Astrocyte (in vitro differentiated cells and primary cell): Measurements from ENCODE around the gene AIF1. TPM values are rescaled to one million over a fixed set of nuclear protein-coding genes. Genes with fewer than 3 reads are reported as not detected.

ENCODE experiments used
- DNase-seq: peaks from one replicate; pipeline ENCODE4 v3.0.0-alpha.2; 2010; ENCODE audit warnings: low read depth
- FAIRE-seq: peaks from 2 replicates; lab custom pipeline; 2011; peaks lifted over from hg19 to GRCh38; lab: Jason Lieb, UNC
- H2AFZ ChIP-seq: 2 replicates; pipeline ENCODE4 v1.6.0; 2012; ENCODE audit warnings: low read depth, low read length, inconsistent platforms
- H3K27ac ChIP-seq: 2 replicates; pipeline ENCODE4 v1.5.1; 2011; ENCODE audit warnings: low read depth, low read length, inconsistent platforms
- H3K27me3 ChIP-seq: 2 replicates; pipeline ENCODE4 v1.6.0; 2011; ENCODE audit warnings: low read length, inconsistent platforms; ENCODE audit not compliant: insufficient read depth
- H3K36me3 ChIP-seq: 2 replicates; pipeline ENCODE4 v1.5.1; 2011; ENCODE audit warnings: low read length, inconsistent platforms; ENCODE audit not compliant: insufficient read depth
- H3K4me1 ChIP-seq: 2 replicates; pipeline ENCODE4 v1.5.1; 2011; ENCODE audit warnings: low read length, inconsistent platforms; ENCODE audit not compliant: insufficient read depth
- H3K4me2 ChIP-seq: 2 replicates; pipeline ENCODE4 v1.6.0; 2012; ENCODE audit warnings: low read length, inconsistent platforms
- H3K4me3 ChIP-seq: 2 replicates; pipeline ENCODE4 v1.5.1; 2011; ENCODE audit warnings: low read depth, mild to moderate bottlenecking, low read length, inconsistent platforms; ENCODE audit not compliant: insufficient read depth
- H3K79me2 ChIP-seq: 2 replicates; pipeline ENCODE4 v1.6.0; 2012; ENCODE audit warnings: mild to moderate bottlenecking, low read length, inconsistent platforms; ENCODE audit not compliant: insufficient read depth
- H3K9ac ChIP-seq: 2 replicates; pipeline ENCODE4 v1.6.0; 2012; ENCODE audit warnings: mild to moderate bottlenecking, low read length, inconsistent platforms
- H3K9me3 ChIP-seq: 2 replicates; pipeline ENCODE4 v1.5.1; 2012; ENCODE audit warnings: low read depth, mild to moderate bottlenecking, low read length, inconsistent platforms; ENCODE audit not compliant: insufficient read depth
- H4K20me1 ChIP-seq: 2 replicates; pipeline ENCODE4 v1.6.0; 2012; ENCODE audit warnings: low read length, inconsistent platforms; ENCODE audit not compliant: insufficient read depth
- H3K27ac Mint-ChIP-seq: one replicate; pipeline ENCODE4 v1.8.0; 2021; ENCODE audit warnings: mild to moderate bottlenecking, mixed read lengths; ENCODE audit not compliant: unreplicated experiment
- H3K27me3 Mint-ChIP-seq: one replicate; pipeline ENCODE4 v1.8.0; 2021; ENCODE audit warnings: low read depth, mixed read lengths; ENCODE audit not compliant: unreplicated experiment
- H3K36me3 Mint-ChIP-seq: one replicate; pipeline ENCODE4 v1.8.0; 2021; ENCODE audit warnings: low read depth, mixed read lengths; ENCODE audit not compliant: unreplicated experiment
- H3K4me1 Mint-ChIP-seq: one replicate; pipeline ENCODE4 v1.8.0; 2021; ENCODE audit warnings: low read depth, mixed read lengths; ENCODE audit not compliant: unreplicated experiment
- H3K4me3 Mint-ChIP-seq: one replicate; pipeline ENCODE4 v1.8.0; 2021; ENCODE audit warnings: mild to moderate bottlenecking, moderate library complexity, mixed read lengths; ENCODE audit not compliant: unreplicated experiment
- H3K9me3 Mint-ChIP-seq: one replicate; pipeline ENCODE4 v1.8.0; 2021; ENCODE audit warnings: mild to moderate bottlenecking, mixed read lengths; ENCODE audit not compliant: unreplicated experiment
- CTCF ChIP-seq: IDR thresholded peaks from 2 replicates; pipeline ENCODE4 v1.5.1; 2011; ENCODE audit warnings: low read depth, mild to moderate bottlenecking, inconsistent platforms, low read length, moderate library complexity; ENCODE audit not compliant: insufficient read depth
- EZH2 ChIP-seq: IDR thresholded peaks from 2 replicates; pipeline ENCODE4 v1.6.1; 2012; ENCODE audit warnings: mild to moderate bottlenecking, low read length, inconsistent platforms; ENCODE audit not compliant: insufficient read depth
- total RNA-seq: library from RNA; stranded (reverse); gene quantifications from 2 replicates; pipeline ENCODE4 v1.2.1, GENCODE V29; 2021

The AIF1 gene
- total RNA-seq, 1 donor from 2014 or later, result not detected

GRCh38 chr6:31578184-31579118 lies 36.6 kb upstream of the AIF1 start:
- DNase-seq (no peak), FAIRE-seq (no peak)
- H3K9me3 ChIP-seq, result no peaks in the 10 kb centered on the region
- H3K27ac Mint-ChIP-seq, result no peak overlapping the region
- H3K27me3 Mint-ChIP-seq, result peaks cover 15% of the 10 kb centered on the region
- no peak overlapping the region for H3K9ac ChIP-seq
- H2AFZ ChIP-seq, result no peak overlapping the region
- no peak for TF ChIP-seq EZH2
- no peak for TF ChIP-seq CTCF
- no peak overlapping the region for H3K4me2 ChIP-seq
- H3K9me3 Mint-ChIP-seq, result no peaks in the 10 kb centered on the region
- H3K27me3 ChIP-seq, result peaks cover 3% of the 10 kb centered on the region
- H3K36me3 ChIP-seq, result no peaks in the 10 kb centered on the region
- H4K20me1 ChIP-seq, result no peaks in the 10 kb centered on the region
- H3K27ac ChIP-seq, result no peak overlapping the region
- no peak overlapping the region for H3K4me3 ChIP-seq
- H3K4me1 Mint-ChIP-seq, result peaks cover 12% of the 10 kb centered on the region
- peaks cover 11% of the 10 kb centered on the region for H3K4me1 ChIP-seq
- H3K36me3 Mint-ChIP-seq, result no peaks in the 10 kb centered on the region
- H3K79me2 ChIP-seq, result no peaks in the 10 kb centered on the region
- no peak overlapping the region for H3K4me3 Mint-ChIP-seq

- Histone ChIP-seq H3K27me3 (peaks cover 3% of the 10 kb centered on the region), H3K4me2 (no peak overlapping the region), H3K9ac (no peak overlapping the region), H3K9me3 (no peaks in the 10 kb centered on the region), H3K4me3 (no peak overlapping the region), H2AFZ (no peak overlapping the region), H3K79me2 (no peaks in the 10 kb centered on the region), H3K4me1 (peaks cover 11% of the 10 kb centered on the region), H3K36me3 (no peaks in the 10 kb centered on the region), H3K27ac (no peak overlapping the region), H4K20me1 (no peaks in the 10 kb centered on the region)
- no peak for FAIRE-seq
- Mint-ChIP-seq H3K9me3 (no peaks in the 10 kb centered on the region), H3K4me3 (no peak overlapping the region), H3K27ac (no peak overlapping the region), H3K27me3 (peaks cover 15% of the 10 kb centered on the region), H3K36me3 (no peaks in the 10 kb centered on the region), H3K4me1 (peaks cover 8% of the 10 kb centered on the region)
- TF ChIP-seq CTCF (no peak), EZH2 (no peak)
- no peak for DNase-seq
Observed at GRCh38 chr6:31579119-31579505, 35.9 kb upstream of the AIF1 start.
